DMS 273 (cell line): ENCODE data around the gene ASB14.
"Not testable (repeated sequence)": the region's sequence is repeated elsewhere in the genome, so short reads cannot be mapped to it uniquely, and the experiment has no call there.

ENCODE experiments used
- DNase-seq: peaks from one replicate; lab custom pipeline; 2025; ENCODE audit not compliant: unreplicated experiment; lab: John Stamatoyannopoulos, UW

Gene ASB14

GRCh38 chr3:57292159-57292896, at the start of gene ASB14:
TSS of gene ASB14 (minus strand) at chr3:57292685. CDS start at chr3:57292033, 652 bp downstream.
- no peak for DNase-seq

- DNase-seq: not testable (repeated sequence)
Measured at GRCh38 chr3:57339071-57339642, 46.7 kb upstream of the ASB14 start.

- not testable (repeated sequence) for DNase-seq
Measured at GRCh38 chr3:57338272-57339070, 46.0 kb upstream of the ASB14 start.

- no peak for DNase-seq
Measured at GRCh38 chr3:57335283-57335938, 42.9 kb upstream of the ASB14 start.

- DNase-seq: peak; percentile 12
Measured at GRCh38 chr3:57331078-57331610, 38.7 kb upstream of the ASB14 start.

- not testable (repeated sequence) for DNase-seq
Measured at GRCh38 chr3:57326498-57326897, 34.0 kb upstream of the ASB14 start.

GRCh38 chr3:57314204-57314603, 21.7 kb upstream of the ASB14 start:
- DNase-seq: no peak

DNA sequence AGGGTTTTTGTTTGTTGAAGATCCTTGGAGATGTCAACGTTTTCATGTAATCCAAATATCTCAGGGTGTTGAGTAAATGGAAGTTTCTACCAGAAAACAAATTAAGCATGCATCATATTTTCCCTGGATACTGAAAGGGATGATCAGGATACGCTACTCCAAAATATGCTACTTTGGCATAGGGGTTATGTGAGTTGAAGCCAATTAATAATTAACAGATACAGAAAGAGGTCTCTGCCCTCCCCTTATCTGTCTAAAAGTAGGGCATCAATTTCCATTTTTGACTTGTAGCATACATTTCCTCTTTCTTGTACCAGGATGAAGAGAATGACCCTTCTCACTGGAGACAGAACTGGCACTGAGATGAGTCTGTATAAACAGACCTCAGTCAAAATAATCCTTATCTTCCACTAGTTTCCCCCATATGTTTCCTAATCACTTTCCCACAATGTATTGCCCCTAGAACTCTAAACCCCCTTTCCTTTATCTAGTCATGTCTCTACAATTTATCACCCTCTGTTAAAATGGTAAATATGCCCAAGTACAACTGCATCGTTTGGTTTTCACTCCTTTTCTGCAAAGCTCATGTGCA, 17.4 kb upstream of the ASB14 start:
- DNase-seq: no peak

- not testable (repeated sequence) for DNase-seq
Measured at GRCh38 chr3:57303520-57303919, 11.0 kb upstream of the ASB14 start.

- no peak for DNase-seq
Measured at GRCh38 chr3:57298041-57298440, 5.6 kb upstream of the ASB14 start.

- DNase-seq: no peak
Measured at GRCh38 chr3:57292897-57293526, 527 bp upstream of the ASB14 start.

DNA sequence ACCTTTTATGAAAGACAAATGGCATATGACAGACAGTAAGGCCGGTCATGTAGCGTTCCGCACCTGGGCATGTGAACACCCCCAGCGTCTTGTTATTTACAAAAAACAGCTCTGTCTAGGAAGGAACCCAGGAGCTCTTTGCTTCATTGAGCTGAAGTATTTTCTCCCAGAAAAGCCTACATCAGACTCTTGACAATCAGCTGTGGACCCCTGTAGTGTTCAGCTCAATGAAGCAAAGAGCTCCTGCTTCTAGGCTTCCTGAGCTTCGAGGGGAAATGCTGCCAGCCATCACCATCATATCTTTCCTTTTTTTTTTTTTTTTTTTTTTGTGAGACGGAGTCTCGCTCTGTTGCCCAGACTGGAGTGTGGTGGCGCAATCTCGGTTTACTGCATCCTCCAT, 4.1 kb downstream of the ASB14 start:
- DNase-seq: no peak

- no peak for DNase-seq
Measured at GRCh38 chr3:57287205-57287604, 5.3 kb downstream of the ASB14 start.

- DNase-seq: no peak
Measured at GRCh38 chr3:57283334-57283733, 9.2 kb downstream of the ASB14 start.

DNA sequence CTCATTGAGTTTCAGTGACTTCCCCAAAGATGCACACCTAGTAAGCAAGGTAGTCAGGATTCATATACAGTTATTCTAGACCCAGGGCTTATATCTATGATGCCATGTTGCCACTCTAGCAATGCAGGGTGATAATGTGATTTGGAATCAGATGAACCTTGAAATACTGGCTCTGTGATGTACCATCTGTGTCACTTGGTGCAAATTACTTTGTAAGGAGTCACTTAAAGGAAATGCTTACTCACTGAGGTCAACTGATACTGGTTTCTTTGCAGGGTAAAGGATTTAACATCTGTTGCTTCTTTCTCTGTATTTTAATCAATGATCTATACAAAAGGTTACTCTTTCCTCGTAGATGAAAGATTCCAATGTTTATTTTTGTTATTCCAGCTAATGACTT, 10.8 kb downstream of the ASB14 start:
- DNase-seq: peak; percentile 22

DNA sequence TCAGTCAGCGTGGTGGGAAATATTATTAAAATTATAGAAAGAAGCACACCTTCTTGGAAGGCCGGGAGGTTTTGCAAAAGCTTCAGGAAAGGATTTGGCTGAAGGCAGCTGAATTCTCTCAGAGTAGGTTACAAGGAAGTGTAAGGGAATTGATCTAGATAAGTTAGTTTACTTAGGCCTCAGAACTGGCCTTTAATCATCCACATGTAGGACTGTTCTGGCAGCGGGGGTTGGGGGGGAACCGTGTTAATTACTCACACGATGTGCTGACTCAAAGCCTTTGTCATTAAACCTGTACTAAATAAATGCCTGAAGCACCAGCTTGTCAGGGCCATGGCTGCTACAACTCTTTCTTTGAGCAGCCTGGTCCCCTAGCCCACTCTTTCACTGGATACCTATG, 12.8 kb downstream of the ASB14 start:
- DNase-seq: no peak

DNA sequence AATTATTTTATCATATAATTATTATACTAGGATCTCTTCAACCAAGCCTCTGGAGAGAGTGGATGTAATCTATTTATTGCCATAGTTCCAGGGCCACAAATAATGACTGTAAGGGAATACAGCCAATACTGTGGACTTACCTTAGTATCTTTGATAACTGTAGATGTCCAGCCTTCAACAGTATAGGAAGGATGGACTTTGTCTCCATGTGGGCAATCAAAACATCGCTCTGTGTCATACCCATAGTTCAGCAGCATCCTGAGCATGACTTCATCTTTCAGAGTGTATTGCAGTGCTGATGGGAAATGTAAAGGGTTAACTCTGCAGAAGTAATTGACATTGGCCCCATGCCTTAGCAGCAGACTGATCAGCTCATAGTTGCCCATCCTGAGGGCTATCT, 14.2 kb downstream of the ASB14 start:
- no peak for DNase-seq

DNA sequence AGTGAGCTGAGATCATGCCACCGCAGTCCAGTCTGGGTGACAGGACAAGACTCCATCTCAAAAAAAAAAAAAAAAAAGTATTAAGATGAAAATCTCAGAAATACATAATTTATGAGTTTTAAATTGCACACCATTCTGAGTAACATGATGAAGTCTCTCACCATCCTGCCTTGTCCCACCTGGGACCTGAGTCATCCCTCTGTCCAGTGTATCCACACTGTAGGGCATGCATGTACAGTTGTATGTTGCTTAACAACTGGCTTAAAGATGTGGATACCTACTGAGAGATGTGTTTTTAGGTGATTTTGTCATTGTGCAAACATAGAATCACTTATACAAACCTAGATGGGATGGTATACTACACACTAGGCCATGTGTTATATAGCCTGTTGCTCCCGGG, 17.1 kb downstream of the ASB14 start:
- no peak for DNase-seq

DNA sequence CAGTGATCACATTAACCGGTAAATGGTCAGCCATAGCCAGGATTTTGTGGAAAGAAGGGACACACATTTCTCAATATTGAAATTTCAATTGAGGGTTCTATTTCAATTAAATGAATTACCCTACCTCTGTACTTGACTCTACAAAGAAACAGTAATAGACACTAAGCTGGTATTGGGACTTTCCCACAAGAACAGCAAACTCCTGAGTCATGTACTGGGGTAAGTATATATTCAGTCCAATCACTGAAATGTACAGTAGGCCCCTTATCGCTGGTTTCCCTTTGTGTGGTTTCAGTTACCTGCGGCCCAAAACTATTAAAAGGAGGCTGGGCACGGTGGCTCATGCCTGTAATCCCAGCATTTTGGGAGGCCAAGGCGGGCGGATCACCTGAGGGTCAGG, 17.6 kb downstream of the ASB14 start:
- DNase-seq: no peak

DNA sequence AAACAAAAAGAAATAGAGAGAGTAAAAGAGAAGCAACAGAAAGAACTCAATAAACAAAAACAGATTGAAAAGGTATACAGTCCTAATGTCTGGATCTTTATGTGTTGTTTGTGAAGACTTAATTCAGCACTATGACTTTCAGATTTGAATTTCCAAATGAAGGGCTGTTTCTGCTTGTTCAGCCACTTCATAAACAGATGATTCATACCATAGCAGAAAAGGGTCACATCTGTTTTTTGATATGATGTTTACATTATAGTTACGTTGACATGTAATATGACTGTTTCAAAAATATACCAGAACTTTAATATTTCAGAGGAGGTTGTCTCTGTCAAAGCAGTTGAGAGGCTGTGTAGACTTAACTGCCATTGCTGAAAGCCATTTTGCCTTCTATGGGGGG, 24.1 kb downstream of the ASB14 start:
- DNase-seq: no peak
